ENCODE measurements around the gene PIF1. TPM values are rescaled to one million over a fixed set of nuclear protein-coding genes. Genes with fewer than 3 reads are reported as not detected.
A peak's percentile ranks its signal among the peaks of the same experiment; 100 is the strongest.

Gene PIF1, protein sequence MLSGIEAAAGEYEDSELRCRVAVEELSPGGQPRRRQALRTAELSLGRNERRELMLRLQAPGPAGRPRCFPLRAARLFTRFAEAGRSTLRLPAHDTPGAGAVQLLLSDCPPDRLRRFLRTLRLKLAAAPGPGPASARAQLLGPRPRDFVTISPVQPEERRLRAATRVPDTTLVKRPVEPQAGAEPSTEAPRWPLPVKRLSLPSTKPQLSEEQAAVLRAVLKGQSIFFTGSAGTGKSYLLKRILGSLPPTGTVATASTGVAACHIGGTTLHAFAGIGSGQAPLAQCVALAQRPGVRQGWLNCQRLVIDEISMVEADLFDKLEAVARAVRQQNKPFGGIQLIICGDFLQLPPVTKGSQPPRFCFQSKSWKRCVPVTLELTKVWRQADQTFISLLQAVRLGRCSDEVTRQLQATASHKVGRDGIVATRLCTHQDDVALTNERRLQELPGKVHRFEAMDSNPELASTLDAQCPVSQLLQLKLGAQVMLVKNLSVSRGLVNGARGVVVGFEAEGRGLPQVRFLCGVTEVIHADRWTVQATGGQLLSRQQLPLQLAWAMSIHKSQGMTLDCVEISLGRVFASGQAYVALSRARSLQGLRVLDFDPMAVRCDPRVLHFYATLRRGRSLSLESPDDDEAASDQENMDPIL
- 2.1 TPM for total RNA-seq

- no peaks in the 10 kb centered on the region for H3K9me3 ChIP-seq (ENCODE audit: control insufficient read depth in 3 of 3, low read length in 3 of 3)
- peak within 1 kb of the TSS; percentile 73 to 87 (median 73) for H3K4me3 ChIP-seq (ENCODE audit: low read length in 3 of 3)
- H3K27me3 ChIP-seq (ENCODE audit: control insufficient read depth in 3 of 3, insufficient read depth in 3 of 3, low read length in 3 of 3): no peaks in the 10 kb centered on the region
- no peaks in the 10 kb centered on the region for H3K36me3 ChIP-seq (ENCODE audit: control insufficient read depth in 3 of 3, insufficient read depth in 3 of 3, low read length in 3 of 3)
- peak within 1 kb of the TSS; percentile 45 for H3K27ac ChIP-seq (ENCODE audit: low read depth, low read length)
- peaks cover 18 to 27% (median 22%) of the 10 kb centered on the region in 3 donors for H3K4me1 ChIP-seq (ENCODE audit: control insufficient read depth in 3 of 3, insufficient read depth in 3 of 3, low read length in 3 of 3)
- peak within 1 kb of the TSS; percentile 47 to 79 (median 47) for H3K9ac ChIP-seq (ENCODE audit: low read depth in 1 of 3, low read length in 3 of 3)
These were observed at the start of gene PIF1 for GRCh38 chr15:64825431-64826294. Gene PIF1 (minus strand): TSS chr15:64825647. CDS start chr15:64824335, 1,312 bp downstream.

- Histone ChIP-seq H3K36me3 (ENCODE audit: control insufficient read depth in 3 of 3, insufficient read depth in 3 of 3, low read length in 3 of 3) (peaks cover 0 to 10% (median 0%) of the 10 kb centered on the region in 3 donors), H3K9me3 (ENCODE audit: control insufficient read depth in 3 of 3, low read length in 3 of 3) (no peaks in the 10 kb centered on the region), H3K27ac (ENCODE audit: low read depth, low read length) (peak overlapping the region; percentile 25), H3K4me3 (ENCODE audit: low read length in 3 of 3) (no peak overlapping the region), H3K9ac (ENCODE audit: low read depth in 1 of 3, low read length in 3 of 3) (no peak overlapping the region), H3K4me1 (ENCODE audit: control insufficient read depth in 3 of 3, insufficient read depth in 3 of 3, low read length in 3 of 3) (peaks cover 7 to 18% (median 16%) of the 10 kb centered on the region in 3 donors), H3K27me3 (ENCODE audit: control insufficient read depth in 3 of 3, insufficient read depth in 3 of 3, low read length in 3 of 3) (no peaks in the 10 kb centered on the region)
These were observed 44.9 kb upstream of the PIF1 start for GRCh38 chr15:64870353-64870752.

- Histone ChIP-seq H3K27me3 (ENCODE audit: control insufficient read depth in 3 of 3, insufficient read depth in 3 of 3, low read length in 3 of 3) (no peaks in the 10 kb centered on the region), H3K9me3 (ENCODE audit: control insufficient read depth in 3 of 3, low read length in 3 of 3) (no peaks in the 10 kb centered on the region), H3K27ac (ENCODE audit: low read depth, low read length) (no peak overlapping the region), H3K4me3 (ENCODE audit: low read length in 3 of 3) (no peak overlapping the region), H3K9ac (ENCODE audit: low read depth in 1 of 3, low read length in 3 of 3) (no peak overlapping the region), H3K36me3 (ENCODE audit: control insufficient read depth in 3 of 3, insufficient read depth in 3 of 3, low read length in 3 of 3) (peaks cover 0 to 14% (median 0%) of the 10 kb centered on the region in 3 donors), H3K4me1 (ENCODE audit: control insufficient read depth in 3 of 3, insufficient read depth in 3 of 3, low read length in 3 of 3) (peaks cover 3 to 24% (median 20%) of the 10 kb centered on the region in 3 donors)
These were observed 44.1 kb upstream of the PIF1 start for GRCh38 chr15:64869501-64869900.

GRCh38 chr15:64865998-64866520 is 40.6 kb upstream of the PIF1 start:
- H3K9me3 ChIP-seq (ENCODE audit: control insufficient read depth in 3 of 3, low read length in 3 of 3): no peaks in the 10 kb centered on the region
- H3K4me3 ChIP-seq (ENCODE audit: low read length in 3 of 3): no peak overlapping the region
- no peak overlapping the region for H3K27ac ChIP-seq (ENCODE audit: low read depth, low read length)
- no peaks in the 10 kb centered on the region for H3K27me3 ChIP-seq (ENCODE audit: control insufficient read depth in 3 of 3, insufficient read depth in 3 of 3, low read length in 3 of 3)
- peaks cover 3 to 20% (median 15%) of the 10 kb centered on the region in 3 donors for H3K4me1 ChIP-seq (ENCODE audit: control insufficient read depth in 3 of 3, insufficient read depth in 3 of 3, low read length in 3 of 3)
- H3K9ac ChIP-seq (ENCODE audit: low read depth in 1 of 3, low read length in 3 of 3): no peak overlapping the region
- H3K36me3 ChIP-seq (ENCODE audit: control insufficient read depth in 3 of 3, insufficient read depth in 3 of 3, low read length in 3 of 3): peaks cover 2 to 21% (median 7%) of the 10 kb centered on the region in 3 donors

DNA sequence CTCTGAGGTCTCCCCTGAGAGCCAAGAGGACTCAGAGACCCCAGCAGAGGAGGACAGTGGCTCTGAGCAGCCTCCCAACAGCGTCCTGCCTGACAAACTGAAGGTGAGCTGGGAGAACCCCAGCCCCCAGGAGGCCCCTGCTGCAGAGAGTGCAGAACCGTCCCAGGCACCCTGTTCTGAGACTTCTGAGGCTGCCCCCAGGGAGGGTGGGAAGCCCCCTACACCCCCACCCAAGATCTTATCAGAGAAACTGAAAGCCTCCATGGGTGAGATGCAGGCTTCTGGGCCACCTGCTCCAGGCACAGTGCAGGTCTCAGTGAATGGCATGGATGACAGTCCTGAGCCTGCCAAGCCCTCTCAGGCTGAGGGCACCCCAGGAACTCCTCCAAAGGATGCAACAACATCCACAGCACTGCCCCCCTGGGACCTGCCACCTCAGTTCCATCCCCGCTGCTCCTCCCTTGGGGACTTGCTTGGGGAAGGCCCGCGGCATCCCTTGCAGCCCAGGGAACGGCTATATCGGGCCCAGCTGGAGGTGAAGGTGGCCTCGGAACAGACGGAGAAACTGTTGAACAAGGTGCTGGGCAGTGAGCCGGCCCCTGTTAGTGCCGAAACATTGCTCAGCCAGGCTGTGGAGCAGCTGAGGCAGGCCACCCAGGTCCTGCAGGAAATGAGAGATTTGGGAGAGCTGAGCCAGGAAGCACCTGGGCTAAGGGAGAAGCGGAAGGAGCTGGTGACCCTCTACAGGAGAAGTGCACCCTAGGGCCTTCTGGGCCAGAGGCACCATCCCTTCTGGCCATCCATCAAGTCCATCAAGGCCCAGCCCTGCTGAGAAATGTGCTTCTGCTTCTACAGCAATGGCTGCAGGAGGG is 39.9 kb upstream of the PIF1 start:
- H3K27me3 ChIP-seq (ENCODE audit: control insufficient read depth in 3 of 3, insufficient read depth in 3 of 3, low read length in 3 of 3): no peaks in the 10 kb centered on the region
- no peak overlapping the region for H3K4me3 ChIP-seq (ENCODE audit: low read length in 3 of 3)
- no peaks in the 10 kb centered on the region for H3K9me3 ChIP-seq (ENCODE audit: control insufficient read depth in 3 of 3, low read length in 3 of 3)
- peaks cover 6 to 20% (median 15%) of the 10 kb centered on the region in 3 donors for H3K4me1 ChIP-seq (ENCODE audit: control insufficient read depth in 3 of 3, insufficient read depth in 3 of 3, low read length in 3 of 3)
- H3K36me3 ChIP-seq (ENCODE audit: control insufficient read depth in 3 of 3, insufficient read depth in 3 of 3, low read length in 3 of 3): peaks cover 7 to 28% (median 9%) of the 10 kb centered on the region in 3 donors
- no peak overlapping the region for H3K27ac ChIP-seq (ENCODE audit: low read depth, low read length)
- no peak overlapping the region for H3K9ac ChIP-seq (ENCODE audit: low read depth in 1 of 3, low read length in 3 of 3)

- no peaks in the 10 kb centered on the region for H3K27me3 ChIP-seq (ENCODE audit: control insufficient read depth in 3 of 3, insufficient read depth in 3 of 3, low read length in 3 of 3)
- no peaks in the 10 kb centered on the region for H3K9me3 ChIP-seq (ENCODE audit: control insufficient read depth in 3 of 3, low read length in 3 of 3)
- peaks cover 13 to 35% (median 14%) of the 10 kb centered on the region in 3 donors for H3K36me3 ChIP-seq (ENCODE audit: control insufficient read depth in 3 of 3, insufficient read depth in 3 of 3, low read length in 3 of 3)
- no peak overlapping the region for H3K9ac ChIP-seq (ENCODE audit: low read depth in 1 of 3, low read length in 3 of 3)
- no peak overlapping the region for H3K4me3 ChIP-seq (ENCODE audit: low read length in 3 of 3)
- H3K4me1 ChIP-seq (ENCODE audit: control insufficient read depth in 3 of 3, insufficient read depth in 3 of 3, low read length in 3 of 3): peaks cover 14 to 21% (median 15%) of the 10 kb centered on the region in 3 donors
- H3K27ac ChIP-seq (ENCODE audit: low read depth, low read length): no peak overlapping the region
These were observed 38.6 kb upstream of the PIF1 start for GRCh38 chr15:64864068-64864467.

DNA sequence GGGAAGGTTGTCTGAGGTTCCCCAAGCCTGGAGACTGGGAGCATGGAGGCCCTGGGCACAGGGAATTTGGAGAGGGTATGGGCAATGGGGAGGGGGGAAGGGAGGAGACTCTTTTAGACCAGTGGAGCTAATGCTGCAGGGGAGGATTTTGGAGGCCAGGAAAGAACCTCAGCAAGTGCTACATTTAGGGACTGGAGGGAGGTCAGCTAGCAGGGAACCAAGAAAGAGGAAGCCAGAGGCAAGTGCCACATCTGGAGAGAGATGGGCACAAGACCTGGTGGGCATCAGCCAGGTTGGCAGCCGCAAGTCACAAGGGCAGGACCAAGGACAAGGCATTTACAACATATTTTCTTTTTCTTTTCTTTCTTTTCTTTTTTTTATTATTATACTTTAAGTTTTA is 37.0 kb upstream of the PIF1 start:
- no peak overlapping the region for H3K4me3 ChIP-seq (ENCODE audit: low read length in 3 of 3)
- H3K9me3 ChIP-seq (ENCODE audit: control insufficient read depth in 3 of 3, low read length in 3 of 3): no peaks in the 10 kb centered on the region
- peaks cover 13 to 32% (median 14%) of the 10 kb centered on the region in 3 donors for H3K36me3 ChIP-seq (ENCODE audit: control insufficient read depth in 3 of 3, insufficient read depth in 3 of 3, low read length in 3 of 3)
- H3K27ac ChIP-seq (ENCODE audit: low read depth, low read length): no peak overlapping the region
- no peaks in the 10 kb centered on the region for H3K27me3 ChIP-seq (ENCODE audit: control insufficient read depth in 3 of 3, insufficient read depth in 3 of 3, low read length in 3 of 3)
- no peak overlapping the region for H3K9ac ChIP-seq (ENCODE audit: low read depth in 1 of 3, low read length in 3 of 3)
- H3K4me1 ChIP-seq (ENCODE audit: control insufficient read depth in 3 of 3, insufficient read depth in 3 of 3, low read length in 3 of 3): peaks cover 23 to 35% (median 25%) of the 10 kb centered on the region in 3 donors

GRCh38 chr15:64861960-64862359 is 36.5 kb upstream of the PIF1 start:
- Histone ChIP-seq H3K27ac (ENCODE audit: low read depth, low read length) (no peak overlapping the region), H3K4me3 (ENCODE audit: low read length in 3 of 3) (no peak overlapping the region), H3K27me3 (ENCODE audit: control insufficient read depth in 3 of 3, insufficient read depth in 3 of 3, low read length in 3 of 3) (no peaks in the 10 kb centered on the region), H3K4me1 (ENCODE audit: control insufficient read depth in 3 of 3, insufficient read depth in 3 of 3, low read length in 3 of 3) (peaks cover 27 to 39% (median 30%) of the 10 kb centered on the region in 3 donors), H3K36me3 (ENCODE audit: control insufficient read depth in 3 of 3, insufficient read depth in 3 of 3, low read length in 3 of 3) (peaks cover 13 to 28% (median 14%) of the 10 kb centered on the region in 3 donors), H3K9me3 (ENCODE audit: control insufficient read depth in 3 of 3, low read length in 3 of 3) (no peaks in the 10 kb centered on the region), H3K9ac (ENCODE audit: low read depth in 1 of 3, low read length in 3 of 3) (no peak overlapping the region)

- Histone ChIP-seq H3K4me1 (ENCODE audit: control insufficient read depth in 3 of 3, insufficient read depth in 3 of 3, low read length in 3 of 3) (peaks cover 33 to 46% (median 35%) of the 10 kb centered on the region in 3 donors), H3K4me3 (ENCODE audit: low read length in 3 of 3) (no peak overlapping the region), H3K36me3 (ENCODE audit: control insufficient read depth in 3 of 3, insufficient read depth in 3 of 3, low read length in 3 of 3) (peaks cover 13 to 27% (median 14%) of the 10 kb centered on the region in 3 donors), H3K27ac (ENCODE audit: low read depth, low read length) (no peak overlapping the region), H3K27me3 (ENCODE audit: control insufficient read depth in 3 of 3, insufficient read depth in 3 of 3, low read length in 3 of 3) (no peaks in the 10 kb centered on the region), H3K9ac (ENCODE audit: low read depth in 1 of 3, low read length in 3 of 3) (no peak overlapping the region), H3K9me3 (ENCODE audit: control insufficient read depth in 3 of 3, low read length in 3 of 3) (no peaks in the 10 kb centered on the region)
These were observed 35.9 kb upstream of the PIF1 start for GRCh38 chr15:64861331-64861730.

All from skeletal muscle tissue (tissue), 4 donors.